GM19395 (cell line): ENCODE measurements around the gene CCDC107.

Source experiments
- ATAC-seq: cut with Tn5 transposase; IDR thresholded peaks from one replicate; pipeline ENCODE4 v1.9.1; 2021; ENCODE audit warnings: mild to moderate bottlenecking, moderate library complexity; ENCODE audit not compliant: unreplicated experiment

Gene CCDC107

GRCh38 chr9:35700031-35700430 is 41.9 kb downstream of the CCDC107 start:
- ATAC-seq = no peak

GRCh38 chr9:35700942-35701341 is 42.9 kb downstream of the CCDC107 start:
- ATAC-seq = no peak

GRCh38 chr9:35702696-35703095 is 44.6 kb downstream of the CCDC107 start:
- no peak for ATAC-seq

- ATAC-seq = no peak
Measured at GRCh38 chr9:35703906-35704672, 46.0 kb downstream of the CCDC107 start.

- ATAC-seq = no peak
Measured at GRCh38 chr9:35705372-35705771, 47.3 kb downstream of the CCDC107 start.

- ATAC-seq = no peak
Measured at GRCh38 chr9:35705836-35706430, 47.8 kb downstream of the CCDC107 start.

- no peak for ATAC-seq
Measured at GRCh38 chr9:35706951-35707350, 48.9 kb downstream of the CCDC107 start.

- ATAC-seq = no peak
Measured at GRCh38 chr9:35708146-35708545, 50.1 kb downstream of the CCDC107 start.

- no peak for ATAC-seq
Measured at GRCh38 chr9:35710818-35711500, 52.9 kb downstream of the CCDC107 start.
